SK-N-SH treated with all-trans-retinoic acid at 6 μM for 48 hours (cell line): Measurements from ENCODE around the gene MACC1.

Source experiments
- ARNTL ChIP-seq: fragments of 450-650 bp; formaldehyde crosslinking; IDR thresholded peaks from 2 replicates; pipeline ENCODE4 v1.5.0; 2020; ENCODE audit warnings: low read depth, mild to moderate bottlenecking, moderate library complexity, borderline replicate concordance
- CREB5 ChIP-seq: fragments of 250-450 bp; sonication (Bioruptor Pico); IDR thresholded peaks from 2 replicates; pipeline ENCODE4 v1.5.1; 2020; ENCODE audit warnings: low read depth, mild to moderate bottlenecking, moderate library complexity
- PPARA ChIP-seq: fragments of 250-450 bp; sonication (Bioruptor Pico); IDR thresholded peaks from 2 replicates; pipeline ENCODE4 v1.5.0; 2020; ENCODE audit warnings: mild to moderate bottlenecking, borderline replicate concordance
- TSHZ2 ChIP-seq: fragments of 250-450 bp; sonication (Bioruptor Pico); IDR thresholded peaks from 2 replicates; pipeline ENCODE4 v1.5.0; 2020; ENCODE audit warnings: mild to moderate bottlenecking, moderate library complexity
- ZFP3 ChIP-seq: fragments of 250-450 bp; sonication (Bioruptor Pico); IDR thresholded peaks from 2 replicates; pipeline ENCODE4 v1.5.0; 2020; ENCODE audit warnings: mild to moderate bottlenecking, moderate library complexity
- ZNF70 ChIP-seq: fragments of 450-650 bp; formaldehyde crosslinking; IDR thresholded peaks from 2 replicates; pipeline ENCODE4 v1.5.0; 2020; ENCODE audit warnings: mild to moderate bottlenecking, moderate library complexity

GRCh38 chr7:20249920-20250319, 32.7 kb upstream of the MACC1 start:
- TF ChIP-seq PPARA (CRISPR knock-in tag), result no peak
- no peak for TF ChIP-seq ARNTL (CRISPR knock-in tag)
- no peak for TF ChIP-seq TSHZ2 (CRISPR knock-in tag)
- TF ChIP-seq CREB5 (CRISPR knock-in tag), result no peak
- TF ChIP-seq ZFP3 (CRISPR knock-in tag), result no peak
- TF ChIP-seq ZNF70 (CRISPR knock-in tag), result no peak
